NK-92 treated with Interleukin-12 subunit alpha and Interleukin-12 subunit beta, amount 100 ng/mL, for 24 hours (cell line): Measurements from ENCODE around the gene RPL7L1.
"Not testable (repeated sequence)": the region's sequence is repeated elsewhere in the genome, so short reads cannot be mapped to it uniquely, and the experiment has no call there.

Source experiments
- DNase-seq: peaks from one replicate; lab custom pipeline; 2025; lab: John Stamatoyannopoulos, UW

RPL7L1 gene

GRCh38 chr6:42891199-42891722 lies 11.8 kb downstream of the RPL7L1 start:
- no peak for DNase-seq

- not testable (repeated sequence) for DNase-seq
Observed at GRCh38 chr6:42894041-42894828, 14.8 kb downstream of the RPL7L1 start.

GRCh38 chr6:42896178-42896719 lies 16.8 kb downstream of the RPL7L1 start:
- no peak for DNase-seq

- DNase-seq, result peak; percentile 41
Observed at GRCh38 chr6:42898891-42899361, 19.5 kb downstream of the RPL7L1 start.

GRCh38 chr6:42899871-42900270 lies 20.5 kb downstream of the RPL7L1 start:
- DNase-seq, result no peak

GRCh38 chr6:42901538-42901957 lies 22.1 kb downstream of the RPL7L1 start:
- DNase-seq, result peak; percentile 48

- not testable (repeated sequence) for DNase-seq
Observed at GRCh38 chr6:42902429-42903263, 23.2 kb downstream of the RPL7L1 start.

- DNase-seq, result no peak
Observed at GRCh38 chr6:42904467-42904866, 25.1 kb downstream of the RPL7L1 start.

GRCh38 chr6:42907336-42907735 lies 27.9 kb downstream of the RPL7L1 start:
- DNase-seq, result no peak

- DNase-seq, result no peak
Observed at GRCh38 chr6:42909835-42910234, 30.4 kb downstream of the RPL7L1 start.

- no peak for DNase-seq
Observed at GRCh38 chr6:42911171-42912021, 32.0 kb downstream of the RPL7L1 start.

GRCh38 chr6:42914546-42914945 lies 35.1 kb downstream of the RPL7L1 start:
- no peak for DNase-seq

GRCh38 chr6:42915732-42916131 lies 36.3 kb downstream of the RPL7L1 start, which contains the start of gene PTCRA:
TSS of gene PTCRA (plus strand) at chr6:42916053. CDS start at chr6:42916070, 17 bp downstream.
- DNase-seq, result no peak

GRCh38 chr6:42916288-42916687 lies 36.9 kb downstream of the RPL7L1 start:
- no peak for DNase-seq

- no peak for DNase-seq
Observed at GRCh38 chr6:42921801-42922200, 42.4 kb downstream of the RPL7L1 start.

GRCh38 chr6:42923666-42924065 lies 44.2 kb downstream of the RPL7L1 start:
- DNase-seq, result no peak

GRCh38 chr6:42925248-42925857 lies 45.9 kb downstream of the RPL7L1 start:
- DNase-seq, result no peak

GRCh38 chr6:42928986-42929820 lies 49.8 kb downstream of the RPL7L1 start, which contains the start of gene CNPY3:
TSS of gene CNPY3 (plus strand) at chr6:42929480. CDS start at chr6:42929571, 91 bp downstream.
- peak; percentile 98 for DNase-seq

- peak; percentile 90 for DNase-seq
Observed at GRCh38 chr6:42929821-42930360, 50.5 kb downstream of the RPL7L1 start.

GRCh38 chr6:42932412-42932811 lies 53.0 kb downstream of the RPL7L1 start:
- no peak for DNase-seq
